Stimulated activated CD8-positive, alpha-beta memory T cell treated with anti-CD3 and anti-CD28 coated beads, Interleukin-15, amount 100 ng/mL, for 4 hours (primary cell): Measurements from ENCODE around the gene FADD.

ENCODE experiments used
- DNase-seq, 2 donors: peaks; one replicate each; pipeline ENCODE4 v3.0.0-alpha.2; 2020; ENCODE audit warnings: low read depth in 2 of 2

FADD gene

GRCh38 chr11:70233511-70233934 is 30.4 kb downstream of the FADD start:
- no peak for DNase-seq

GRCh38 chr11:70233962-70234361 is 30.9 kb downstream of the FADD start:
- no peak for DNase-seq

DNA sequence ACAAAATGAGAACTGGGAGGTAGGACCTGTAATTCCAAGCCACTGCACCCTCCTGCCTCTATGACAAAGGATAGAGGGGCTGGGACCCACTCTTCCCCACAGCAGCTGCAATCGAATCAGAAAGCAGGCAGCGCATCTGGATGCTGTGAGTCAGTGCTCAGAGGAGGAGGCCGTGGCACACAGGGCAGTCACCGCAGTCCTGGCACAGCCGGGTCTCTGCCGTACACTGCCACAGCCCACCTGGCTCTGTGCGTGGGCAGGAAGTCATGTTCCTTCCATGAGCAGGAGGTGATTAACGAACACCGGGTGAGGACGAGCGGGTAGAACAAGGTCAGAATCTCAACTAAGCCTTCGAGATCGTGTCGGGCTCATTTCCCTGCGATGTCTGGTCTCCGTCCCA is 37.2 kb downstream of the FADD start:
- DNase-seq = no peak

DNA sequence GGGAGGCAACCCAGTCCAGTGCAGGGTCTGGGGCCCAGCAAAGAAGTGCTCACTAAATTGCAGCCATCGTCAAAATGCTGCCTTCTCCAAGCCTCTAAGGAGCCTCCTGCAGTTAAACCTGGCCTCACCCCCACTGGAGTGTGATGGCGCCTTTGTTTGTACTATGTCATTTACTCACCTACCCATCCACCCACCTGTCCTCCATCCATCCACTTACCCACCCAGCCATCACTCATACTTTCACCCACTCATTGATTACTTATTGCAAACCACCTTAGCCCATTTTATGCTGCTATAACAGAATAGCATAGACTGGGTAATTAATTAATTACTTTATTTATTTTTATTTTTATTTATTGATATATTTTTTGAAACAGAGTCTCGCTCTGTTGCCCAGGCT is 38.6 kb downstream of the FADD start:
- DNase-seq = no peak

- no peak for DNase-seq
Observed at GRCh38 chr11:70242885-70243284, 39.8 kb downstream of the FADD start.

- DNase-seq = no peak
Observed at GRCh38 chr11:70243912-70244652, 41.0 kb downstream of the FADD start.

DNA sequence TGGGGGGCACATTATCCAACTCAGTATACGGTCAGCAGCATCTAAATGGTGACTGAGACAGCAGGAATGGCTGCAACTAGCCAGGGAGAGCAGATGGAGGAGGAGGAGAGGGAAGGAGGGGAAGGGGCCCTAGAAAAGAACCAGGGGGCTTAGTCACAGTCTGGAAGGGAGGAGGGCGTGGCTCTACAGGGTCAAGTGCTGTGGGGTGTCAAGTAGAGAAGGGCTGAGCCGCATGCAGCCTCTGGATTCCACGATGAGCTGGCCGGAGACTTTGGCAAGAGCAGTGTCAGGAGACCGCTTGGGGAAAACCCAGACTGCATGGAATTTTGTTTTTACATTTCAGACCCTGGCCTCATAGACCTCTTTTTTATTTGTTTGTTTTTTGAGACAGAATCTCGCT is 41.6 kb downstream of the FADD start:
- DNase-seq = no peak

GRCh38 chr11:70246196-70246595 is 43.1 kb downstream of the FADD start:
- no peak for DNase-seq

- no peak for DNase-seq
Observed at GRCh38 chr11:70247042-70247709, 44.1 kb downstream of the FADD start.

- no peak for DNase-seq
Observed at GRCh38 chr11:70247710-70248072, 44.6 kb downstream of the FADD start.

- DNase-seq = no peak
Observed at GRCh38 chr11:70250876-70251658, 48.0 kb downstream of the FADD start.

DNA sequence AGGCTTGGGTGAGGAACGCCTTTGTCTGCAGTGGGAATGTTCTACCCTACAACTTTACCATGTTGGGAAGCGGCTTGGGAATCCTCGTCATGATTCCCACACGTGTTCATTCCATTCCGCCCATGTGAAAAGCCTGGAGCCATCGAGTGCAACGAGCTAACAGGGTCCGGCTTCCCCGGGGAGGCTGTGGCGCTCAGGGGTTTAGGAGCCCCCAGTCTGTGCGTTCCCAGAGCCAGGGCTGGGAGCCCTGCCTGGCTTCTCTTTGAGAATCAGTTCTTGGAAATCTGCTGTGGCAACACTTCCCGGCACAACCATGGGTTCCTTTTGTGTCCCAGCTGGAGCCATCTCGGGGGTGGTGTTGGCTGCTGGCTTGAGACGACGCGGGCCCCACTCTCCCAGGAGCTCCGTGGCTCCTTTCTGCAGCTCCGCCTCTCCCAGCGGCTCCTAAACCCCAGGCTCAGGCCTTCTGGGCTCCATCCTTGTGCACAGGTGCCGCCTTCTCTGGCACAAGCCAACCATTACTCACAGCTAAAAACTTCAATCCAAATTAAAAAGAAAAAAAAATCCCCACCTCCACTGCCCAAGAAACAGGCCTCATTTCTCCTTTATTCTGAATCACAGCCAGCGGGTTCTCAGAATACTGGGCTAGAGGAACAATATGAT is 48.7 kb downstream of the FADD start:
- no peak for DNase-seq

DNA sequence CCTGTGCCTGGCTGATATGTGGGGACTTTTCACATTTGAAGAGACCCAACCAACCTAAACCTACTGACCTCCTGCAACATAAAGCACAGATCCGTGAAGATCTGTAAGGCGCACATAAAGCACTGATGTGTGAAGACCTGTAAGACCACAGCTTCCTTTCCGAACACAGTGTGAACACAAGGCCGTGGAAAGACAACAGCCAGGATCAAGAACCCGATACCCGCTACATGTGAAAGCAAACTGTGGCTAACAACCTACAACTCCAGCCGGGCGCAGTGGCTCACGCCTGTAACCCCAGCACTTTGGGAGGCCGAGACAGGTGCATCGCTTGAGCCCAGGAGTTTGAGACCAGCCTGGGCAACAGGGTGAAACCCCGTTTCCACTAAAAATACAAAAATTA is 49.7 kb downstream of the FADD start:
- DNase-seq = no peak

GRCh38 chr11:70255477-70256116 is 52.5 kb downstream of the FADD start:
- DNase-seq = no peak
